Thyroid gland (tissue), 4 donors: Measurements from ENCODE around the gene OBSCN. TPM values are rescaled to one million over a fixed set of nuclear protein-coding genes. Genes with fewer than 3 reads are reported as not detected.

Source experiments
- DNase-seq, 2 donors: peaks; one replicate each; pipeline ENCODE4 v3.0.0-alpha.2; 2019
- H3K27ac ChIP-seq, 3 donors: fragments of 200-600 bp; sonication (generic); 1 replicate in 2 of 3; 2 replicates in 1 of 3; pipeline ENCODE4 v1.5.1; 2016 to 2019; ENCODE audit warnings: mild to moderate bottlenecking in 1 of 3, moderate library complexity in 1 of 3
- H3K27me3 ChIP-seq: fragments of 200-600 bp; sonication (generic); one replicate; pipeline ENCODE4 v1.5.1; 2019
- H3K36me3 ChIP-seq, 2 donors: fragments of 200-600 bp; sonication (generic); one replicate each; pipeline ENCODE4 v1.5.1; 2016 to 2019
- H3K4me1 ChIP-seq, 2 donors: fragments of 200-600 bp; sonication (generic); one replicate each; pipeline ENCODE4 v1.5.1; 2017 to 2019
- H3K4me3 ChIP-seq, 3 donors: fragments of 200-600 bp; sonication (generic); replicated peaks in 1 of 3; 1 replicate in 2 of 3; 2 replicates in 1 of 3; pipeline ENCODE4 v1.5.1; 2016; ENCODE audit warnings: mild to moderate bottlenecking in 1 of 3
- H3K9me3 ChIP-seq: fragments of 200-600 bp; sonication (generic); one replicate; pipeline ENCODE4 v1.5.1; 2017
- POLR2A ChIP-seq, 2 donors: fragments of 450-650 bp; IDR thresholded peaks; one replicate each; pipeline ENCODE4 v1.6.1; 2017; ENCODE audit warnings: antibody characterized with exemption in 2 of 2, mild to moderate bottlenecking in 2 of 2, moderate library complexity in 1 of 2
- WGBS, 2 donors: methylation state at CpG; one replicate each; pipeline ENCODE4 v1.1.5; 2017; 5-methylcytosine and 5-hydroxymethylcytosine counted together
- intact Hi-C: fragments of 100-400 bp; cut with DNase I; formaldehyde crosslinking; loops from one replicate; pipeline ENCODE4 v1.15.1; 2023
- total RNA-seq, 4 donors: library from RNA; depleted of rRNA; stranded (reverse); fragments of >200 nt; gene quantifications; one replicate each; pipeline ENCODE4 v1.2.3, GENCODE V29; 2016
- TF ChIP-seq, protein P1 (sequence below), 6 experiments: fragments of 200-600 bp in 3 of 6; fragments of 450-650 bp in 3 of 6; sonication (generic) in 3 of 6; IDR thresholded peaks; one replicate each; pipeline ENCODE4 v1.5.1; 2016 to 2019; ENCODE audit warnings: antibody characterized with exemption in 6 of 6, mild to moderate bottlenecking in 2 of 6, inconsistent platforms in 1 of 6, moderate library complexity in 1 of 6

The OBSCN gene
- total RNA-seq, 4 donors from 2014 or later, result 24.0 to 35.1 (median 31.5) TPM

DNA sequence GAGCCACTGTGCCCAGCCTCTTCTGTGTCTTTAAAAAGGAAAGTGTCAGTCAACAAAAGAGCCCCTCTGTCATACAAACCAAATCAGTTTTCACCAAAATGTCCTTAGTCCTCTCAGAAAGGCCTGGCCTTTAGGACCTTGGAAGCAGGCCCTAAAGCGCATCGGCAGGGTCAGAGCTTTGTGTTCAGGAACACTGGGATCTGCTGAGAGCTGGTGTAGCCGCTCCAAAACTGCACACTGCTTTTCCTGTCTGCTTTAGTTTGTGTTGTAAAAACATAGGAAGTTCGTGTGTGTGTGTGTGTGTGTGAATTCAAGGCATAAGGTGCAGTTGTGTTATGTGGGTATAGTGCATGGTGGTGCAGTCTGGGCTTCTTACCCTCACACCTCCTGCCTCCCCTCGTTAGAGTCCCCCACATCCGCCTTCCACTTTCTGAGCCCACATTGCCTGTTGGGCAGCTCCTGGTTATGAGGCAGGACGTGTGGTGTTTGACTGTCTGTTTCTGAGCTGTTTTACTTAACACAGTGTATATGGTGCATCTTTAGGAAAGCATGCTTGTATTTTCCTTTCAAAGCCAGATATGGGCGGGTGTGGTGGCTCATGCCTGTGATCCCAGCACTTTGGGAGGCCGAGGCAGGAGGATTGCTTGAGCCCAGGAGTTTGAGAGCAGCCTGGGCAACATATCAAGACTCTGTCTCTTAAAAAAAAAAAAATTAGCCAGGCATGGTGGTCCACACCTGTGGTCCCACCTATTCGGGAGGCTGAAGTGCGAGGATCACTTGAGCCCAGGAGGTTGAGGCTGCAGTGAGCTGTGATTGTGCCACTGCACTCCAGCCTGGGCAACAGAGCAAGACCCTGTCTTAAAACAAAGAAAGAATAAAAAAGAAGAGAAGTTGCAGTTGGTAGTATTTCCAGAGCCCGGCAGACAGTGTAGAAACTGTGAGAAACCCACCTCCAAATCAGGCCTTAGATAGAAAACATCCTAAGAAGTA, 29.8 kb upstream of the OBSCN start:
- intact Hi-C loops, result no loop called here
- peaks cover 0 to 4% of the 10 kb centered on the region in 2 donors for H3K4me1 ChIP-seq
- no peak overlapping the region for H3K4me3 ChIP-seq
- no peak for TF ChIP-seq POLR2A (IDR thresholded peaks at IDR 0.05)
- TF ChIP-seq, protein P1, sequence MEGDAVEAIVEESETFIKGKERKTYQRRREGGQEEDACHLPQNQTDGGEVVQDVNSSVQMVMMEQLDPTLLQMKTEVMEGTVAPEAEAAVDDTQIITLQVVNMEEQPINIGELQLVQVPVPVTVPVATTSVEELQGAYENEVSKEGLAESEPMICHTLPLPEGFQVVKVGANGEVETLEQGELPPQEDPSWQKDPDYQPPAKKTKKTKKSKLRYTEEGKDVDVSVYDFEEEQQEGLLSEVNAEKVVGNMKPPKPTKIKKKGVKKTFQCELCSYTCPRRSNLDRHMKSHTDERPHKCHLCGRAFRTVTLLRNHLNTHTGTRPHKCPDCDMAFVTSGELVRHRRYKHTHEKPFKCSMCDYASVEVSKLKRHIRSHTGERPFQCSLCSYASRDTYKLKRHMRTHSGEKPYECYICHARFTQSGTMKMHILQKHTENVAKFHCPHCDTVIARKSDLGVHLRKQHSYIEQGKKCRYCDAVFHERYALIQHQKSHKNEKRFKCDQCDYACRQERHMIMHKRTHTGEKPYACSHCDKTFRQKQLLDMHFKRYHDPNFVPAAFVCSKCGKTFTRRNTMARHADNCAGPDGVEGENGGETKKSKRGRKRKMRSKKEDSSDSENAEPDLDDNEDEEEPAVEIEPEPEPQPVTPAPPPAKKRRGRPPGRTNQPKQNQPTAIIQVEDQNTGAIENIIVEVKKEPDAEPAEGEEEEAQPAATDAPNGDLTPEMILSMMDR (IDR thresholded peaks at IDR 0.05), result no peak
- H3K27ac ChIP-seq, result peak overlapping the region in 2 of 3 donors; percentile 48 to 54
- H3K9me3 ChIP-seq, result no peaks in the 10 kb centered on the region
- no peak for DNase-seq
- peaks cover 7 to 10% of the 10 kb centered on the region in 2 donors for H3K36me3 ChIP-seq
- no peaks in the 10 kb centered on the region for H3K27me3 ChIP-seq
- WGBS, 2 donors, result 82 to 87% methylated on average over 12 of the region's 12 CpGs

- WGBS, 2 donors, result 62 to 65% methylated on average over 12 of the region's 12 CpGs
- peaks cover 0 to 4% of the 10 kb centered on the region in 2 donors for H3K4me1 ChIP-seq
- H3K27ac ChIP-seq, result peak overlapping the region; percentile 29 to 54 (median 48)
- intact Hi-C loops, result no loop called here
- peak; percentile 75 to 80 for DNase-seq
- no peaks in the 10 kb centered on the region for H3K27me3 ChIP-seq
- TF ChIP-seq POLR2A (IDR thresholded peaks at IDR 0.05), result no peak
- TF ChIP-seq, protein P1 (IDR thresholded peaks at IDR 0.05), result no peak
- peaks cover 7 to 10% of the 10 kb centered on the region in 2 donors for H3K36me3 ChIP-seq
- no peaks in the 10 kb centered on the region for H3K9me3 ChIP-seq
- H3K4me3 ChIP-seq, result no peak overlapping the region
Measured at GRCh38 chr1:228178737-228179684, 28.8 kb upstream of the OBSCN start.

DNA sequence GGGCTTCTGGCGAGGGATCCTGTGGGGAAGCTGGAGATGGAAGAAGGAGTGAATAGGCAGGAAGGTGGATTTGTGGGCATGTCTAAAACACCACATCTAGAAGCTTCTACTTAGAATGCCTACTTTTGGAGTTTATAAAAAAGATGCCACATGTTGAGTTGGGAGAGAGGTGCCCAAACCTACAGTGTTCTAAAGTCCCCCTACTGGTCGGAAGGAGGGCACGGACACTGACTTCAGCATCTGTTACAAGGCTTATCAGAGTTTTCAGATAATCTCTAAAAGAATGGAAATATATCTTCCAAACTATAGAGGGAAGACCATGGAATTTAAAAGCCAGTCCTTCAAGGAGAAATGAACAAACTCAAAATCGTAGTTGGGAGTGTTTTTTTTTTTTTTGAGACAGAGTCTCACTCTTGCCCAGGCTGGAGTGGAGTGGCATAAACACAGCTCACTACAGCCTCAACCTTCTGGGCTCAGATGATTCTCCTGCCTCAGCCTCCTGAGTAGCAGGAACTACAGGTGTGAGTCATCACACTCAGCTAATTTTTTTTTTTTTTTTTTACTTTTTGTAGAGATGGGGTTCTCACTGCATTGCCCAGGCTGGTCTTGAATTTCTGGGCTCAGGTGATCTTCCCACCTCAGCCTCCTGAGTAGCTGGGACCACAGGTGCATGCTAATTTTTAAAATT, 27.4 kb upstream of the OBSCN start:
- Histone ChIP-seq H3K27me3 (no peaks in the 10 kb centered on the region), H3K4me1 (peaks cover 0 to 4% of the 10 kb centered on the region in 2 donors), H3K9me3 (no peaks in the 10 kb centered on the region), H3K4me3 (no peak overlapping the region), H3K27ac (no peak overlapping the region), H3K36me3 (peaks cover 2 to 4% of the 10 kb centered on the region in 2 donors)
- 83 to 90% methylated on average over 4 of the region's 4 CpGs for WGBS, 2 donors
- DNase-seq, result no peak
- TF ChIP-seq POLR2A (IDR thresholded peaks at IDR 0.05), result no peak
- TF ChIP-seq, protein P1 (IDR thresholded peaks at IDR 0.05), result no peak
- intact Hi-C loops, result no loop called here

GRCh38 chr1:228180959-228181644, 26.7 kb upstream of the OBSCN start:
- 88 to 94% methylated on average over 7 of the region's 7 CpGs for WGBS, 2 donors
- H3K27me3 ChIP-seq, result no peaks in the 10 kb centered on the region
- no peaks in the 10 kb centered on the region for H3K9me3 ChIP-seq
- no peak overlapping the region for H3K27ac ChIP-seq
- intact Hi-C loops, result no loop called here
- no peak for DNase-seq
- TF ChIP-seq, protein P1 (IDR thresholded peaks at IDR 0.05), result no peak
- no peak for TF ChIP-seq POLR2A (IDR thresholded peaks at IDR 0.05)
- H3K4me1 ChIP-seq, result peaks cover 0 to 4% of the 10 kb centered on the region in 2 donors
- H3K4me3 ChIP-seq, result no peak overlapping the region
- no peaks in the 10 kb centered on the region for H3K36me3 ChIP-seq
